ENCODE results near the gene MECR.

The MECR gene

GRCh38 chr1:29202053-29202452, 28.7 kb downstream of the MECR start:
- no peak for DNase-seq (ENCODE audit: low spot score)

GRCh38 chr1:29201595-29202051, 29.1 kb downstream of the MECR start:
- no peak for DNase-seq (ENCODE audit: low spot score)

GRCh38 chr1:29200906-29201594, 29.7 kb downstream of the MECR start:
- DNase-seq (ENCODE audit: low spot score): no peak

- no peak for DNase-seq (ENCODE audit: low spot score)
Measured at GRCh38 chr1:29197993-29198392, 32.7 kb downstream of the MECR start.

- DNase-seq (ENCODE audit: low spot score): peak; percentile 71
Measured at GRCh38 chr1:29197590-29197924, 33.2 kb downstream of the MECR start.

GRCh38 chr1:29196863-29197589, 33.7 kb downstream of the MECR start:
- DNase-seq (ENCODE audit: low spot score): no peak

- DNase-seq (ENCODE audit: low spot score): no peak
Measured at GRCh38 chr1:29195881-29196291, 34.8 kb downstream of the MECR start.

GRCh38 chr1:29193879-29194455, 36.8 kb downstream of the MECR start:
- DNase-seq (ENCODE audit: low spot score): no peak

GRCh38 chr1:29190718-29191117, 40.0 kb downstream of the MECR start:
- no peak for DNase-seq (ENCODE audit: low spot score)

GRCh38 chr1:29186707-29187106, 44.0 kb downstream of the MECR start:
- DNase-seq (ENCODE audit: low spot score): no peak

- peak; percentile 70 for DNase-seq (ENCODE audit: low spot score)
Measured at GRCh38 chr1:29186252-29186651, 44.5 kb downstream of the MECR start.

- no peak for DNase-seq (ENCODE audit: low spot score)
Measured at GRCh38 chr1:29183287-29183686, 47.4 kb downstream of the MECR start.

GRCh38 chr1:29181413-29182225, 49.1 kb downstream of the MECR start, which contains the start of gene SRSF4:
Gene SRSF4 (minus strand): TSS chr1:29181900. CDS start chr1:29181752, 148 bp downstream.
- peak; percentile 92 for DNase-seq (ENCODE audit: low spot score)

- no peak for DNase-seq (ENCODE audit: low spot score)
Measured at GRCh38 chr1:29180497-29181412, 50.0 kb downstream of the MECR start.

GRCh38 chr1:29179641-29180184, 51.0 kb downstream of the MECR start:
- no peak for DNase-seq (ENCODE audit: low spot score)

- no peak for DNase-seq (ENCODE audit: low spot score)
Measured at GRCh38 chr1:29177022-29177705, 53.6 kb downstream of the MECR start.

- DNase-seq (ENCODE audit: low spot score): no peak
Measured at GRCh38 chr1:29176576-29176975, 54.2 kb downstream of the MECR start.

- DNase-seq (ENCODE audit: low spot score): no peak
Measured at GRCh38 chr1:29172415-29172939, 58.3 kb downstream of the MECR start.

GRCh38 chr1:29171521-29171920, 59.2 kb downstream of the MECR start:
- DNase-seq (ENCODE audit: low spot score): no peak

- no peak for DNase-seq (ENCODE audit: low spot score)
Measured at GRCh38 chr1:29171089-29171488, 59.6 kb downstream of the MECR start.
